H1 (cell line): Measurements from ENCODE around the gene EYA4. TPM values are rescaled to one million over a fixed set of nuclear protein-coding genes. Genes with fewer than 3 reads are reported as not detected.

ENCODE experiments used
- CTCF ChIA-PET: fragments of 300-600 bp; sonication (Branson Sonifier 250); formaldehyde crosslinking; loops from one replicate; lab custom pipeline; 2021; ENCODE audit not compliant: partially characterized antibody; lab: Charles Lee
- POLR2A ChIA-PET: fragments of 300-600 bp; sonication (Branson Sonifier 250); formaldehyde crosslinking; loops from one replicate; lab custom pipeline; 2021; ENCODE audit warnings: inconsistent platforms; ENCODE audit not compliant: partially characterized antibody; lab: Charles Lee
- DNase-seq, 2 experiments: peaks; one replicate each; pipeline versions ENCODE4 v3.0.0 to v3.0.0-alpha.2; 2010 to 2022; ENCODE audit warnings: low spot score in 2 of 2, low read depth in 1 of 2, mixed read lengths in 1 of 2
- FAIRE-seq: peaks from 2 replicates; lab custom pipeline; 2011; peaks lifted over from hg19 to GRCh38; lab: Jason Lieb, UNC
- H2AFZ ChIP-seq: 2 replicates; pipeline ENCODE4 v1.8.1; 2012; ENCODE audit warnings: low read length, inconsistent platforms
- H2AK5ac ChIP-seq: 2 replicates; pipeline ENCODE4 v1.6.1; 2013; ENCODE audit warnings: low read depth, low read length
- H2BK120ac ChIP-seq: replicated peaks from 2 replicates; pipeline ENCODE3; 2013; ENCODE audit warnings: low read depth, low read length, inconsistent platforms
- H2BK12ac ChIP-seq: 2 replicates; pipeline ENCODE4 v1.6.1; 2013; ENCODE audit warnings: low read depth, low read length
- H2BK15ac ChIP-seq: 2 replicates; pipeline ENCODE4 v1.6.1; 2013; ENCODE audit warnings: low read length
- H2BK20ac ChIP-seq: 2 replicates; pipeline ENCODE4 v1.6.1; 2013; ENCODE audit warnings: low read length
- H2BK5ac ChIP-seq: 2 replicates; pipeline ENCODE4 v1.6.1; 2013; ENCODE audit warnings: low read depth, low read length
- H3K14ac ChIP-seq: 2 replicates; pipeline ENCODE4 v1.6.1; 2013; ENCODE audit warnings: inconsistent platforms; ENCODE audit not compliant: insufficient read length
- H3K18ac ChIP-seq: 2 replicates; pipeline ENCODE4 v1.6.1; 2013; ENCODE audit warnings: low read length; ENCODE audit errors: extremely low read depth
- H3K23ac ChIP-seq: 2 replicates; pipeline ENCODE4 v1.6.1; 2013; ENCODE audit warnings: inconsistent platforms; ENCODE audit not compliant: insufficient read length
- H3K23me2 ChIP-seq: 2 replicates; pipeline ENCODE4 v1.6.1; 2013; ENCODE audit warnings: low read depth, low read length
- H3K27ac ChIP-seq: 2 replicates; pipeline ENCODE4 v1.6.1; 2011; ENCODE audit warnings: low read depth, low read length, inconsistent platforms
- H3K27me3 ChIP-seq, 4 experiments: replicated peaks in 1 of 4; 1 replicate in 1 of 4; 2 replicates in 3 of 4; pipeline versions ENCODE4 v1.6.1 to v1.8.1; 2011 to 2013; ENCODE audit warnings: low read length in 3 of 4, mild to moderate bottlenecking in 3 of 4, inconsistent platforms in 2 of 4, mixed read lengths in 2 of 4, moderate library complexity in 1 of 4; ENCODE audit not compliant: control insufficient read depth in 3 of 4, insufficient read depth in 3 of 4; ENCODE audit errors: extremely low read depth in 1 of 4
- H3K36me3 ChIP-seq, 4 experiments: 2 replicates each; pipeline versions ENCODE4 v1.6.1 to v1.8.1; 2011 to 2013; ENCODE audit warnings: mild to moderate bottlenecking in 4 of 4, low read length in 3 of 4, moderate library complexity in 2 of 4, control low read depth in 1 of 4, inconsistent platforms in 1 of 4; ENCODE audit not compliant: insufficient read depth in 4 of 4, control insufficient read depth in 2 of 4
- H3K4ac ChIP-seq: replicated peaks from 2 replicates; pipeline ENCODE3; 2013; ENCODE audit warnings: low read length, low read depth, mixed read lengths, inconsistent platforms; ENCODE audit not compliant: insufficient read length
- H3K4me1 ChIP-seq, 4 experiments: replicated peaks in 1 of 4; 1 replicate in 1 of 4; 2 replicates in 3 of 4; pipeline versions ENCODE4 v1.6.1 to v1.8.1; 2011 to 2013; ENCODE audit warnings: low read length in 3 of 4, inconsistent platforms in 2 of 4, mixed read lengths in 1 of 4; ENCODE audit not compliant: insufficient read depth in 4 of 4, control insufficient read depth in 3 of 4
- H3K4me2 ChIP-seq, 2 experiments: 2 replicates each; pipeline versions ENCODE4 v1.6.1 to v1.8.1; 2011 to 2013; ENCODE audit warnings: low read depth in 2 of 2, low read length in 2 of 2, control low read depth in 1 of 2, inconsistent platforms in 1 of 2, mild to moderate bottlenecking in 1 of 2; ENCODE audit not compliant: insufficient read depth in 1 of 2
- H3K4me3 ChIP-seq, 4 experiments: fragments of 200-600, 300-600 bp in 1 of 4; sonication (generic), shearing (Covaris generic), sonication (Bioruptor Twin) in 1 of 4; 2 replicates each; pipeline versions ENCODE4 v1.5.1 to v1.8.1; 2011 to 2016; ENCODE audit warnings: low read length in 4 of 4, low read depth in 3 of 4, control low read depth in 2 of 4, inconsistent platforms in 2 of 4, mild to moderate bottlenecking in 2 of 4, mixed read lengths in 1 of 4, moderate library complexity in 1 of 4; ENCODE audit not compliant: insufficient read depth in 2 of 4; ENCODE audit errors: extremely low read depth in 1 of 4
- H3K56ac ChIP-seq: replicated peaks from 2 replicates; pipeline ENCODE3; 2013; ENCODE audit warnings: low read depth, mild to moderate bottlenecking, mixed read lengths, low read length, inconsistent platforms; ENCODE audit not compliant: insufficient read length
- H3K79me1 ChIP-seq: 2 replicates; pipeline ENCODE4 v1.6.1; 2013; ENCODE audit warnings: low read depth, low read length, control low read depth
- H3K79me2 ChIP-seq, 2 experiments: 2 replicates each; pipeline versions ENCODE4 v1.6.1 to v1.8.1; 2012 to 2013; ENCODE audit warnings: low read length in 2 of 2, mild to moderate bottlenecking in 2 of 2, inconsistent platforms in 1 of 2; ENCODE audit not compliant: insufficient read depth in 2 of 2, control insufficient read depth in 1 of 2
- H3K9ac ChIP-seq, 4 experiments: replicated peaks in 1 of 4; 1 replicate in 1 of 4; 2 replicates in 3 of 4; pipeline versions ENCODE4 v1.6.1 to v1.8.1; 2011 to 2013; ENCODE audit warnings: low read depth in 3 of 4, low read length in 3 of 4, control low read depth in 2 of 4, mild to moderate bottlenecking in 2 of 4, moderate library complexity in 2 of 4, inconsistent platforms in 1 of 4; ENCODE audit errors: extremely low read depth in 1 of 4
- H3K9me3 ChIP-seq, 2 experiments: 2 replicates each; pipeline versions ENCODE4 v1.6.1 to v1.8.1; 2012 to 2013; ENCODE audit warnings: mild to moderate bottlenecking in 2 of 2, moderate library complexity in 2 of 2, control low read depth in 1 of 2, inconsistent platforms in 1 of 2, low read depth in 1 of 2, low read length in 1 of 2, mixed read lengths in 1 of 2; ENCODE audit not compliant: insufficient read depth in 2 of 2
- H4K20me1 ChIP-seq, 2 experiments: replicated peaks in 1 of 2; 2 replicates each; pipeline versions ENCODE3 to v1.8.1; 2011 to 2013; ENCODE audit warnings: inconsistent platforms in 2 of 2, low read length in 2 of 2, mild to moderate bottlenecking in 1 of 2; ENCODE audit not compliant: insufficient read depth in 2 of 2, control insufficient read depth in 1 of 2
- H4K5ac ChIP-seq: 2 replicates; pipeline ENCODE4 v1.6.1; 2013; ENCODE audit warnings: low read length, low read depth, mixed read lengths, inconsistent platforms; ENCODE audit not compliant: insufficient read length
- H4K8ac ChIP-seq: 2 replicates; pipeline ENCODE4 v1.8.0; 2013; ENCODE audit warnings: mild to moderate bottlenecking, moderate library complexity, low read length, inconsistent platforms; ENCODE audit not compliant: insufficient read depth; ENCODE audit errors: extremely low read depth
- H4K91ac ChIP-seq: replicated peaks from 2 replicates; pipeline ENCODE3; 2013; ENCODE audit warnings: low read length, mixed read lengths, inconsistent platforms; ENCODE audit not compliant: insufficient read length
- BACH1 ChIP-seq: IDR thresholded peaks from 2 replicates; pipeline ENCODE4 v1.6.1; 2012; ENCODE audit warnings: low read length, improper control_type of control experiment
- HDAC2 ChIP-seq, 2 experiments: fragments of 300-600 bp in 1 of 2; sonication (generic) in 1 of 2; IDR thresholded peaks; 2 replicates each; pipeline ENCODE4 v1.6.1; 2011 to 2012; ENCODE audit warnings: low read depth in 2 of 2, low read length in 2 of 2, mild to moderate bottlenecking in 2 of 2, moderate library complexity in 2 of 2, borderline replicate concordance in 1 of 2, inconsistent platforms in 1 of 2
- KDM1A ChIP-seq: fragments of 200-600, 300-600 bp; sonication (generic); IDR thresholded peaks from 2 replicates; pipeline ENCODE4 v1.7.1; 2016; ENCODE audit warnings: mild to moderate bottlenecking, low read length, borderline replicate concordance
- RFX5 ChIP-seq: IDR thresholded peaks from 2 replicates; pipeline ENCODE4 v1.6.1; 2011; ENCODE audit warnings: low read depth, low read length, improper control_type of control experiment, borderline replicate concordance
- SP4 ChIP-seq: IDR thresholded peaks from 2 replicates; pipeline ENCODE4 v1.6.1; 2012; ENCODE audit warnings: low read length, inconsistent platforms
- TAF7 ChIP-seq: optimal IDR thresholded peaks from 2 replicates; pipeline ENCODE3; 2011; ENCODE audit warnings: low read depth, mild to moderate bottlenecking, inconsistent platforms, low read length, moderate library complexity, borderline replicate concordance
- WGBS, 2 experiments: shearing (Covaris generic) in 1 of 2; methylation state at CpG; one replicate each; pipeline versions ENCODE4 v1.1.6 to v1.1.7; 2013 to 2015; ENCODE audit warnings: low lambda C conversion rate in 2 of 2, mixed read lengths in 2 of 2, inconsistent platforms in 1 of 2, low coverage in 1 of 2, missing lambda C conversion rate in 1 of 2; ENCODE audit not compliant: insufficient replicate concordance in 2 of 2, insufficient coverage in 1 of 2, insufficient read length in 1 of 2; ENCODE audit errors: extremely low coverage in 1 of 2, missing lambda C conversion rate in 1 of 2; 5-methylcytosine and 5-hydroxymethylcytosine counted together
- polyA plus RNA-seq, 7 experiments: library from polyadenylated mRNA; depleted of rRNA in 3 of 7; stranded (reverse) in 5 of 7; unstranded in 2 of 7; fragments of >200 nt in 5 of 7; fragments of 200-250 nt in 2 of 7; gene quantifications; 1 replicate in 5 of 7; 2 replicates in 1 of 7; 4 replicates in 1 of 7; pipeline versions ENCODE4 v1.2.1 to v1.2.3, GENCODE V29; 2011 to 2013; ENCODE audit warnings: missing spikeins in 2 of 7, mixed read lengths in 2 of 7
- total RNA-seq: library from RNA; stranded (reverse); fragmentation: NEBNext Ultra II Directional; extraction: Animal tissue kit (Norgen Biotek cat#: 25700); gene quantifications from 2 replicates; pipeline ENCODE4 v1.2.1, GENCODE V29; 2021
- TF ChIP-seq, protein P1 (sequence below): IDR thresholded peaks from 2 replicates; pipeline ENCODE4 v1.6.1; 2012; ENCODE audit warnings: low read length, inconsistent platforms

EYA4 gene
- total and polyA plus RNA-seq, 2 of the 8 experiments (the other 6 are each of a cell fraction or from before 2014, with no cell fraction given): 0.06 to 0.17 TPM

DNA sequence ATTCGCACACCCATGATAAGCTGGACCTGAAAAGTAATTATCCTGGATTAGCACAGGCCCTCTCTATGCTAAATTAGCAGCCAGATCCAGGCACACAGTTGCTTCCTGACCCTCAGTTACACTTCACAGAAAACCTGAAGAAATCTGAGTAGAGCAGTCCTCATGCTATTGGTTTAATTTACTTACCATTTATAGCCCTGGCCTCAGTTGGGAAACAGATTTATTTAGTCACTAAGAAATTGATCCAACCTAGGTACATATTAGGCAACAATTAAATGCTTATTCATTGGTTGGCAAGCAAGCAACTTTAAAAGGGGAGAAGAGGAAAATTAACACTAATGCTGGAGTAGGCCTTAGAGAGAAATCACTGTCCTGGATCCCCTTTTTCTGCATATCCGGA is 15.6 kb upstream of the EYA4 start:
- H3K9ac ChIP-seq: no peak overlapping the region
- ChIA-PET CTCF (no interaction called here), POLR2A (no interaction called here)
- no peak overlapping the region for H2BK20ac ChIP-seq
- H3K23ac ChIP-seq: no peak overlapping the region
- H2BK15ac ChIP-seq: no peak overlapping the region
- no peak overlapping the region for H2BK12ac ChIP-seq
- no peak overlapping the region for H3K4me3 ChIP-seq
- H3K9me3 ChIP-seq: no peaks in the 10 kb centered on the region
- no peak overlapping the region for H3K4ac ChIP-seq
- H2AFZ ChIP-seq: no peak overlapping the region
- H3K14ac ChIP-seq: no peak overlapping the region
- no peaks in the 10 kb centered on the region for H3K27me3 ChIP-seq
- no peak overlapping the region for H4K8ac ChIP-seq
- no peaks in the 10 kb centered on the region for H3K23me2 ChIP-seq
- 96% methylated on average over 2 of the region's 2 CpGs; no CpG with 5 or more reads in 1 of the 2 experiments for WGBS, 2 experiments
- no peak overlapping the region for H2BK120ac ChIP-seq
- no peak overlapping the region for H4K5ac ChIP-seq
- H3K56ac ChIP-seq: no peak overlapping the region
- no peak overlapping the region for H4K91ac ChIP-seq
- TF ChIP-seq, protein P1, sequence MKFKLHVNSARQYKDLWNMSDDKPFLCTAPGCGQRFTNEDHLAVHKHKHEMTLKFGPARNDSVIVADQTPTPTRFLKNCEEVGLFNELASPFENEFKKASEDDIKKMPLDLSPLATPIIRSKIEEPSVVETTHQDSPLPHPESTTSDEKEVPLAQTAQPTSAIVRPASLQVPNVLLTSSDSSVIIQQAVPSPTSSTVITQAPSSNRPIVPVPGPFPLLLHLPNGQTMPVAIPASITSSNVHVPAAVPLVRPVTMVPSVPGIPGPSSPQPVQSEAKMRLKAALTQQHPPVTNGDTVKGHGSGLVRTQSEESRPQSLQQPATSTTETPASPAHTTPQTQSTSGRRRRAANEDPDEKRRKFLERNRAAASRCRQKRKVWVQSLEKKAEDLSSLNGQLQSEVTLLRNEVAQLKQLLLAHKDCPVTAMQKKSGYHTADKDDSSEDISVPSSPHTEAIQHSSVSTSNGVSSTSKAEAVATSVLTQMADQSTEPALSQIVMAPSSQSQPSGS: no peak
- TF ChIP-seq BACH1: no peak
- no peak for TF ChIP-seq TAF7
- no peak for TF ChIP-seq HDAC2 (IDR thresholded peaks at IDR 0.05; ENCODE audit: borderline replicate concordance in 1 of 2, low read depth in 2 of 2, low read length in 2 of 2)
- no peak for TF ChIP-seq SP4
- TF ChIP-seq KDM1A: no peak
- no peak for TF ChIP-seq RFX5
- FAIRE-seq (no peak), DNase-seq (no peak)
- H3K4me1 ChIP-seq: no peaks in the 10 kb centered on the region
- no peak overlapping the region for H3K4me2 ChIP-seq
- H2AK5ac ChIP-seq: no peak overlapping the region
- no peaks in the 10 kb centered on the region for H3K79me2 ChIP-seq
- no peak overlapping the region for H3K27ac ChIP-seq
- no peaks in the 10 kb centered on the region for H3K79me1 ChIP-seq
- no peak overlapping the region for H3K18ac ChIP-seq
- H2BK5ac ChIP-seq: no peak overlapping the region
- H4K20me1 ChIP-seq: no peaks in the 10 kb centered on the region
- no peaks in the 10 kb centered on the region for H3K36me3 ChIP-seq
